GM12891 (cell line): Measurements from ENCODE around the gene VGF.
A peak's percentile ranks its signal among the peaks of the same experiment; 100 is the strongest.
"Not testable (repeated sequence)": the region's sequence is repeated elsewhere in the genome, so short reads cannot be mapped to it uniquely, and the experiment has no call there.

Experiments
- DNase-seq: peaks from one replicate; pipeline ENCODE4 v3.0.0; 2011; ENCODE audit warnings: low spot score; ENCODE audit not compliant: insufficient read length
- FAIRE-seq: peaks from 2 replicates; lab custom pipeline; 2011; peaks lifted over from hg19 to GRCh38; lab: Jason Lieb, UNC
- PAX5 ChIP-seq: IDR thresholded peaks from 2 replicates; pipeline ENCODE4 v1.6.1; 2011; ENCODE audit warnings: low read length, moderate library complexity, mild to moderate bottlenecking; ENCODE audit not compliant: insufficient read depth, severe bottlenecking
- POLR2A ChIP-seq: IDR thresholded peaks from 2 replicates; pipeline ENCODE4 v1.6.1; 2011; ENCODE audit warnings: low read depth, low read length, control low read depth
- POLR2AphosphoS5 ChIP-seq: IDR thresholded peaks from 2 replicates; pipeline ENCODE4 v1.6.1; 2011; ENCODE audit warnings: low read depth, low read length, control low read depth
- POU2F2 ChIP-seq: IDR thresholded peaks from 2 replicates; pipeline ENCODE4 v1.6.1; 2011; ENCODE audit warnings: low read depth, mild to moderate bottlenecking, control low read depth, low read length, moderate library complexity
- SPI1 ChIP-seq: IDR thresholded peaks from 2 replicates; pipeline ENCODE4 v1.6.1; 2011; ENCODE audit warnings: low read depth, low read length, control low read depth
- TAF1 ChIP-seq: IDR thresholded peaks from 2 replicates; pipeline ENCODE4 v1.6.1; 2011; ENCODE audit warnings: low read depth, low read length, control low read depth

VGF gene

GRCh38 chr7:101201695-101202602, 36.6 kb upstream of the VGF start:
- TF ChIP-seq TAF1 (no peak), POU2F2 (no peak), SPI1 (peak; percentile 38)
- no peak for FAIRE-seq
- DNase-seq = no peak

- FAIRE-seq (no peak), DNase-seq (no peak)
- no peak for TF ChIP-seq PAX5
- TF ChIP-seq POU2F2 = no peak
- TF ChIP-seq POLR2AphosphoS5 = no peak
- no peak for TF ChIP-seq POLR2A
- no peak for TF ChIP-seq SPI1
- TF ChIP-seq TAF1 = no peak
These were observed 35.7 kb upstream of the VGF start, which contains the start of gene MOGAT3 for GRCh38 chr7:101200862-101201599. Gene MOGAT3, minus strand, starts transcription at chr7:101201036. Its CDS starts 182 bp downstream, at chr7:101200854.

GRCh38 chr7:101200504-101200861, 35.1 kb upstream of the VGF start:
- no peak for FAIRE-seq
- TF ChIP-seq POLR2A (no peak), POU2F2 (no peak), SPI1 (no peak), TAF1 (no peak), PAX5 (no peak), POLR2AphosphoS5 (no peak)
- DNase-seq = no peak

- not testable (repeated sequence) for DNase-seq, FAIRE-seq
These were observed 34.2 kb upstream of the VGF start for GRCh38 chr7:101199522-101199921.

- FAIRE-seq (no peak), DNase-seq (no peak)
These were observed 33.1 kb upstream of the VGF start for GRCh38 chr7:101198476-101198875.

GRCh38 chr7:101197991-101198390, 32.6 kb upstream of the VGF start:
- DNase-seq (no peak), FAIRE-seq (no peak)
- TF ChIP-seq TAF1 = no peak
- no peak for TF ChIP-seq POLR2A
- TF ChIP-seq POU2F2 = no peak
- TF ChIP-seq SPI1 = no peak
- no peak for TF ChIP-seq PAX5
- TF ChIP-seq POLR2AphosphoS5 = no peak

More at GRCh38 chr7:101198476-101198875, 33.1 kb upstream of the VGF start:
- TF ChIP-seq TAF1 (no peak), POU2F2 (no peak), POLR2AphosphoS5 (no peak), SPI1 (no peak), POLR2A (no peak), PAX5 (no peak)

GRCh38 chr7:101195884-101196283, 30.5 kb upstream of the VGF start:
- DNase-seq (no peak), FAIRE-seq (no peak)
- TF ChIP-seq POU2F2 (no peak), PAX5 (no peak), POLR2A (no peak), TAF1 (no peak), POLR2AphosphoS5 (no peak), SPI1 (no peak)

- FAIRE-seq (no peak), DNase-seq (no peak)
- no peak for TF ChIP-seq TAF1
- TF ChIP-seq POLR2A = no peak
- no peak for TF ChIP-seq PAX5
- no peak for TF ChIP-seq POLR2AphosphoS5
- TF ChIP-seq POU2F2 = no peak
- no peak for TF ChIP-seq SPI1
These were observed 23.7 kb upstream of the VGF start for GRCh38 chr7:101189109-101189508.

- DNase-seq (no peak), FAIRE-seq (no peak)
- TF ChIP-seq TAF1 = no peak
- TF ChIP-seq SPI1 = peak; percentile 41
These were observed 21.6 kb upstream of the VGF start for GRCh38 chr7:101186844-101187428.

GRCh38 chr7:101186194-101186593, 20.8 kb upstream of the VGF start:
- FAIRE-seq = no peak
- TF ChIP-seq POU2F2 = no peak
- no peak for TF ChIP-seq PAX5
- no peak for TF ChIP-seq TAF1
- TF ChIP-seq SPI1 = no peak
- TF ChIP-seq POLR2AphosphoS5 = no peak
- no peak for TF ChIP-seq POLR2A
- no peak for DNase-seq
